GM12892 (cell line): Measurements from ENCODE around the gene POLR2L.

Source experiments
- POLR2A ChIP-seq: IDR thresholded peaks from 2 replicates; pipeline ENCODE4 v1.6.1; 2011; ENCODE audit warnings: low read depth, low read length, control low read depth
- POLR2AphosphoS5 ChIP-seq: IDR thresholded peaks from 2 replicates; pipeline ENCODE4 v1.6.1; 2011; ENCODE audit warnings: low read depth, low read length, control low read depth

GRCh38 chr11:873706-874105, 31.4 kb upstream of the POLR2L start:
- no peak for TF ChIP-seq POLR2A
- TF ChIP-seq POLR2AphosphoS5, result no peak
